Activated CD4-positive, alpha-beta T cell treated with anti-CD3 and anti-CD28 coated beads for 24 hours (primary cell): Measurements from ENCODE around the gene GPR183.
"Not testable (repeated sequence)": the region's sequence is repeated elsewhere in the genome, so short reads cannot be mapped to it uniquely, and the experiment has no call there.

Experiments used
- DNase-seq, 2 donors: peaks; one replicate each; pipeline ENCODE4 v3.0.0-alpha.2; 2020; ENCODE audit warnings: low read depth in 2 of 2

GPR183 gene

GRCh38 chr13:99269627-99270241 lies 37.5 kb downstream of the GPR183 start:
- DNase-seq: no peak

GRCh38 chr13:99268822-99269221 lies 38.4 kb downstream of the GPR183 start:
- no peak for DNase-seq

DNA sequence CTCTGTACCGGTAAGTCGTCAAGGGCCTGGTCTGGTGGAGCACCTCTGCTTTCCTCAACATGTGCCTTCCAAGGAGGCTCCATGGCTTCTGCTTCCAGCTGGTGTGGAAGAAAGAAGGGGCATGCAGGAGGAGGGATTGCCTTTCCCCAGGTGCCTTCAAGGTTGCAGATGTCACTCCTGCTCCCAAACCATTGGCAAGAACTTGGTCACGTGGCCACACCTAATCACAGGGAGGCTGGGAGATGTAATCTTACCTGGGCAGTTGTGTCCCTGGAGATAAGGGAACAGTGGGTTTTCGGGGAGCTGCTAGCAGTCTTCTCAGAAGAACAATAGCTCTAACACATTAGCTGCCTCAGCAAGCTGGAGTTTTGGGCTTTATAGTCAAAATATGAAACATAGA lies 39.3 kb downstream of the GPR183 start:
- no peak for DNase-seq

DNA sequence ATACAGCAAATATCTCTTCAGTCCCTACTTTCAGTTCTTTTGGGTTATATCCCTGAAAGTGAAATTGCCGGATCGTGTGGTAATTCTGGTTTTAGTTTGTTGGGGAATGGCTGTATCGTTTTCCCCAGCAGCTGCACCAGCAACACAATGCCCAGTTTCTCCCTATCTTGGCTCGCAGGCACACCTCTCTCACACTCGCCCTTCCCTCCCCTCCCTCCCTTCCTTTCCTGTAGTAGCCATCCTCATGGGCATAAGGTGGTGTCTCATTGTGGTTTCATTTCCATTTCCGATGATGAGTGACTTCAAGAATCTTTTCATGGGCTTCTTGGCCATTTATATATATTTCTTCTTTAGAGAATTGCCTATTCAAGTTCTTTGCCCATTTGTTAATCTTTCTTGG lies 40.4 kb downstream of the GPR183 start:
- DNase-seq: no peak

DNA sequence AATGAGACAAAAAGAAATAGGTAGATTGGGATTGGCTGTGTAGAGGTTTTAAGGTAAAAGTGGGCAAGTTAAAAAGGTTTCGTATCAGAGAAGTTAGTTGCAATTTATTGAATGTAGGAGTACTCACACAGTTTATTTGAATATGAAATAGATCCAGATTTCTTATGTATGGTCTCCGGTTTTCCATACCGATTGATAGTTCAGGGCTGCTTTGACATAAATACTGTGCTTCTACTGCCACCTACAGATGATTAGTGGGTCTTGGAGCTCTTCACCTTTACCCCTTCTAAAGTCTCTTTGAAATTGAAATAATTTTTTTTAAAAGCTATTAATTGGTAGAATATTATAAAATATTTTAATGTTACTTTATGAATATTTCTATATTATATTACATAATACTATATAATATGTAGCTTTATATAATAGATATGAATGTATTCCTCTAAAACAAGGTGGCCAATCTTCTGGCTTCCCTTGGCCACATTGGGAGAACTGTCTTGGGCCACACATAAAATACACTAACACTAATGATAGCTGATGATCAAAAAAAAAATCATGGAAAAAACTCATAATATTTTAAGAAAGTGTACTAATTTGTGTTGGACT lies 41.3 kb downstream of the GPR183 start:
- no peak for DNase-seq

- DNase-seq: peak in 1 of 2 donors; percentile 47
These were observed 41.9 kb downstream of the GPR183 start for GRCh38 chr13:99265162-99265800.

- no peak for DNase-seq
These were observed 43.1 kb downstream of the GPR183 start for GRCh38 chr13:99264051-99264450.

DNA sequence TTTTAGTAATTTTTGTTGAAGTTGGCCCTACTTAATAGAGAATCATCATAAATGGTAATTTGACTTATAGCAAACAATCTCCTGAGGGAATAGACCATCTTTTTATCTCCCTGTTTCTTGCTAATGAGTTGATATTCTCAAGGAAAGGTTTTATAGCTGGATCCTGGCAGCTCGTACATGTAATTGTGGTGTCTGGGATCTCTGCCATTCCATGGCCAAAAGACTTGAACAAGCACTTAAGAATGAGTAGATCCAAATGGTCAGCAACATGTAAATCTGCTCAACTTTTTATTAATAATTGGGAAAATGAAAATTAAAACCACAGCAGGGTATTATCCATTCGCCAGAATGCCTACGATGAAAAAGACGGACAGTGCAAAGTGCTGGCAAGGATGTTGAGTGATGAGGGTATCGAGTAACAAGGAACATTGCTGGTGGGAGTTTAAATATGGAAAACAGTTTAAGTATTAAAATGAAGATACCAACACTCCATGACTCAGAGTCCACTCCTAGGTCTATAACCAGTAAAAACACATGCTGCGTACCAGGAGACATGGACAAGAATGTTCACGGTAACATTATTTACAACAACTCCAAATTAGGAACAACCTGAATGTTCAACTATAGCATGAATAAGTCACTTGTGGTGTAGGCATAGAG lies 43.9 kb downstream of the GPR183 start:
- no peak for DNase-seq

- DNase-seq: no peak
These were observed 46.1 kb downstream of the GPR183 start for GRCh38 chr13:99261059-99261458.

DNA sequence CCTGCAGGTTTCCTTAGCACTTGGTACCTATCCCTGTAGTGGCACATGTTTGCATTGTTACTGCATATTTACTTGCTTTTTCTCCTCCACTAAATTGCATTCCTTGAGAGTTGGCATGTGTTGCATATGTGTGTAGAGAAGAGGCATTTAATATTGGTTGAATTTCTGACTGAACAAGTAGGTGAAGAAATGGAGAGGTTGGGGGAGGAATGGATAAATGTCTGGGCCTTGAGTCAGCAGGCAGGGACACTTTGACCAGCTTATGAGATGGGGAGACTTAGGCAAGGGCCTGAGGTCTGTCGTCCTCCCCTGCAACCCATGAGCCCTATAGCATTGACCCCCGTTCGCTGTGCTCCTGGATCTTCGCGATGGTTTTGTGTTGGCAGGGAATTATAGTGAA lies 47.0 kb downstream of the GPR183 start:
- no peak for DNase-seq

- DNase-seq: no peak
These were observed 48.3 kb downstream of the GPR183 start for GRCh38 chr13:99258946-99259345.

- DNase-seq: peak in 1 of 2 donors; percentile 21
These were observed 48.9 kb downstream of the GPR183 start, which contains the start of gene GPR18 for GRCh38 chr13:99258210-99258860. GPR18 (minus strand) TSS chr13:99258379; CDS start chr13:99255872, 2,507 bp downstream.

DNA sequence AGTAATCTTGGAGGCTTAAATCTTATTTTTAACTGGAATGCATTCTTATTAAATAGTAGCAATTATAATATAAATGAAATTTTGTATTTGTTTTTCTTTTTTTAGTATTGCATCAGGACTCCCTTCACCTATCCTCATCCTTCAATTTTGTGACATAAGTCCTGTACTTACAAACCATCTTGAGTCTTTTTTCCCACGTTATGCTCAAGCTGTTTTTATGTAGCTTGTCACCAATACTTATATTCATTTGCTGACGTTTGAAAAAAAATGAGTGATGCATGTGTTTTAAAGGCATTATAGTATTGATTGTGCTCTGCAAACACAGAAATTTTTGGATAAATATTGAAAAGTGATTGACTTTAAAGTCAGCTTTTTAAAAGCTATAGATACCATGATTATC lies 49.9 kb downstream of the GPR183 start:
- DNase-seq: no peak

- no peak for DNase-seq
These were observed 50.5 kb downstream of the GPR183 start for GRCh38 chr13:99256709-99257108.

DNA sequence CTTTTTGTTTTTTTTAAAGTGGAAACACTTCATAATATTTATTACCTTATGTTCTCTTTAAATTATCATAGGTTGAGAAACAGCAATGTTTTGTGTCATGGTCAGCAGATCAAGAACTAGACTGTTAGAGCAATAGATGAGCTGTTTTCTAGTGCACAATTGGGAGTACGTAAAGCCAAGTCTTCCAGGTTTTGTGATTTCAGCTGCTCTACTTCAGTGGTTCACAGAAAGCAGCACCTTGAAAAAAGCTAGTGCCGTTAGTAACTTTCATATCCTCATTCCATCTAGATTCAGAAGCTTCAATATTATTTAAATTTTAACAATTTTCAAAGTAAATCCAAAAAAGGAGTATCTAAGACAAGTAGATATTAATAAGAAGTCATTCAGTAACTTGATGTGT lies 50.9 kb downstream of the GPR183 start:
- DNase-seq: no peak

GRCh38 chr13:99255271-99255670 lies 51.9 kb downstream of the GPR183 start:
- no peak for DNase-seq

GRCh38 chr13:99254830-99255229 lies 52.4 kb downstream of the GPR183 start:
- DNase-seq: no peak

DNA sequence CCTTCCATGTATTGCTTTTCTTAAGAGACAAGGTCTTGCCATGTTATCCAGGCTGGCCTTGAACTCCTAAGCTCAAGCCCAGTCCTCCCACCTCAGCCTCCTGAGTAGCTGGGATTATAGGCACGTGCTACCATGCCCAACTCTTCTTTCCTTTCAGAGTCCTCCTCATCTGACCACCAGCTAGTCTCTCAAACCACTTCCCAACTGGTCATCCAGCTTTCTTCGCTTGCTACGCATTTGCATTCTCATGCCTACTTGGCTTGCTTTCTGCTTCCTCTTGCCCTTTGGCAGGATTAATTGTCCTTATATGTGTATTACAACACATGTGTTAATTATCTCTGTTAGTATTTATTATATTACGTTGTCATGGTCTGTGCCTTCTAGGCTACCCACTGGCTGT lies 55.3 kb downstream of the GPR183 start:
- DNase-seq: no peak

GRCh38 chr13:99250982-99251825 lies 56.0 kb downstream of the GPR183 start:
- no peak for DNase-seq

- not testable (repeated sequence) for DNase-seq
These were observed 57.6 kb downstream of the GPR183 start for GRCh38 chr13:99249606-99250005.

GRCh38 chr13:99249178-99249577 lies 58.0 kb downstream of the GPR183 start:
- not testable (repeated sequence) for DNase-seq
